OCI-LY7 (cell line): ENCODE measurements around the gene POGK. TPM values are rescaled to one million over a fixed set of nuclear protein-coding genes. Genes with fewer than 3 reads are reported as not detected.

Experiments used
- BruUV-seq: library from RNA; stranded (reverse); fragments of 400-500 nt; replicated peaks from 2 replicates; lab custom pipeline; 2021; lab: Mats Ljungman, UMichigan
- CTCF ChIA-PET: fragments of 300-600 bp; sonication (Branson Sonifier 250); formaldehyde crosslinking; loops from one replicate; lab custom pipeline; 2022; ENCODE audit warnings: antibody characterized with exemption; ENCODE audit not compliant: unreplicated experiment; lab: Charles Lee
- POLR2A ChIA-PET: fragments of 300-600 bp; sonication (Branson Sonifier 250); formaldehyde crosslinking; loops from one replicate; lab custom pipeline; 2022; ENCODE audit warnings: antibody characterized with exemption; lab: Charles Lee
- DNase-seq: peaks from one replicate; pipeline ENCODE4 v3.0.0-alpha.2; 2015; ENCODE audit warnings: low spot score
- H2AFZ ChIP-seq: fragments of 200-600 bp; sonication (generic), shearing (Covaris generic); 2 replicates; pipeline ENCODE4 v1.6.1; 2014; ENCODE audit warnings: mild to moderate bottlenecking, antibody characterized with exemption, low read length, moderate library complexity
- H3K27ac ChIP-seq: fragments of 200-600 bp; sonication (generic); 2 replicates; pipeline ENCODE4 v1.5.1; 2014; ENCODE audit warnings: mixed run types, low read depth, mild to moderate bottlenecking, moderate library complexity, low read length, inconsistent platforms; ENCODE audit not compliant: poor library complexity, severe bottlenecking
- H3K36me3 ChIP-seq: fragments of 200-600 bp; sonication (generic); 2 replicates; pipeline ENCODE4 v1.6.1; 2014; ENCODE audit warnings: mild to moderate bottlenecking, antibody characterized with exemption, low read length, moderate library complexity, mixed read lengths; ENCODE audit not compliant: insufficient read depth
- H3K4me1 ChIP-seq: fragments of 200-600 bp; sonication (generic); 2 replicates; pipeline ENCODE4 v1.5.1; 2014; ENCODE audit warnings: mild to moderate bottlenecking, low read length; ENCODE audit not compliant: insufficient read depth, poor library complexity, severe bottlenecking
- H3K4me2 ChIP-seq: fragments of 200-600 bp; sonication (generic); 2 replicates; pipeline ENCODE4 v1.6.1; 2014; ENCODE audit warnings: mild to moderate bottlenecking, low read length
- H3K4me3 ChIP-seq: fragments of 200-600 bp; sonication (generic); 2 replicates; pipeline ENCODE4 v1.5.1; 2014; ENCODE audit warnings: mild to moderate bottlenecking, low read depth, low read length; ENCODE audit not compliant: poor library complexity, severe bottlenecking
- H3K79me2 ChIP-seq: fragments of 200-600 bp; sonication (generic); 2 replicates; pipeline ENCODE4 v1.6.1; 2016; ENCODE audit warnings: low read depth, mild to moderate bottlenecking, low read length, moderate library complexity, mixed read lengths; ENCODE audit not compliant: insufficient read depth
- H3K9me2 ChIP-seq: fragments of 200-600 bp; sonication (generic); 2 replicates; pipeline ENCODE4 v1.6.1; 2016; ENCODE audit warnings: mild to moderate bottlenecking, low read length, mixed read lengths; ENCODE audit not compliant: insufficient read depth
- H3K9me3 ChIP-seq: fragments of 200-600 bp; sonication (generic); 2 replicates; pipeline ENCODE4 v1.6.1; 2014; ENCODE audit warnings: mild to moderate bottlenecking, mixed run types, low read length, mixed read lengths
- H4K20me1 ChIP-seq: fragments of 200-600 bp; sonication (generic); 2 replicates; pipeline ENCODE4 v1.6.1; 2014; ENCODE audit warnings: mild to moderate bottlenecking, antibody characterized with exemption, low read length, moderate library complexity, mixed read lengths; ENCODE audit not compliant: insufficient read depth
- EZH2phosphoT487 ChIP-seq: fragments of 200-600 bp; sonication (generic); IDR thresholded peaks from 2 replicates; pipeline ENCODE4 v1.6.1; 2018; ENCODE audit warnings: low read depth, borderline replicate concordance, mild to moderate bottlenecking, mixed run types, antibody characterized with exemption, low read length, moderate library complexity, mixed read lengths
- intact Hi-C: fragments of 100-400 bp; cut with micrococcal nuclease; formaldehyde crosslinking; loops from one replicate; pipeline ENCODE4 v1.10.0; 2022; ENCODE audit not compliant: unreplicated experiment
- total RNA-seq, 2 experiments: library from RNA; depleted of rRNA in 1 of 2; stranded (reverse); fragments of >200 nt in 1 of 2; shearing (Covaris generic) in 1 of 2; gene quantifications; 2 replicates each; pipeline ENCODE4 v1.2.3, GENCODE V29; 2014 to 2022
- TF ChIP-seq, protein P1 (sequence below): fragments of 200-600 bp; sonication (generic); conservative IDR thresholded peaks from 2 replicates; pipeline ENCODE4 v1.5.1; 2014; ENCODE audit warnings: mild to moderate bottlenecking, antibody characterized with exemption, low read length, moderate library complexity, mixed read lengths

POGK gene
- total RNA-seq, 2 experiments from 2014 or later = 27.2 to 41.9 TPM

DNA sequence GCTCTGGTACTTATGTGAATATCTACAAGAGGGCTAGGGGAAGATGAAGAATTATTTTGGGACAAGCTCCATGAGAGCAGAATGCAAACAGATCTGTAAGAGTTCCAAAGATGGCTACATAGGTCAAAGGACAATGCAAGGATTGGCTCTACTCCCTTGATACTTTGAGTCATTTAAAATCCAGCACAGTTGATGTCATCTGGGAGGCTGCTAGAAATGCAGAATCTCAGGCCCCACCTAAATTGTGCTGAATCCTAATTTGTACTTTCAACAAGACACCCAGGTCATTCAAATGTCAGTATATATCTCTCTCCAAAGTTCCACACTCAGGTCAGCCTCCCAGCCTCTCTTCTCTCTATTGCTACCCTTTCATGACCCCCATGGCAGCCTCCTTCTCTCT lies 60.5 kb downstream of the POGK start:
- no peaks in the 10 kb centered on the region for H4K20me1 ChIP-seq
- H3K27ac ChIP-seq = no peak overlapping the region
- H3K4me3 ChIP-seq = no peak overlapping the region
- ChIA-PET CTCF (no interaction called here), POLR2A (interaction anchor here (1.0 to 1.4 kb wide), 2 partner anchors 8 to 14 kb away, joined by 3 to 4 read pairs; no protein-coding TSS in a partner anchor)
- H3K79me2 ChIP-seq = no peaks in the 10 kb centered on the region
- no peaks in the 10 kb centered on the region for H3K4me1 ChIP-seq
- H3K36me3 ChIP-seq = no peaks in the 10 kb centered on the region
- no TSS peak for BruUV-seq
- TF ChIP-seq, protein P1, sequence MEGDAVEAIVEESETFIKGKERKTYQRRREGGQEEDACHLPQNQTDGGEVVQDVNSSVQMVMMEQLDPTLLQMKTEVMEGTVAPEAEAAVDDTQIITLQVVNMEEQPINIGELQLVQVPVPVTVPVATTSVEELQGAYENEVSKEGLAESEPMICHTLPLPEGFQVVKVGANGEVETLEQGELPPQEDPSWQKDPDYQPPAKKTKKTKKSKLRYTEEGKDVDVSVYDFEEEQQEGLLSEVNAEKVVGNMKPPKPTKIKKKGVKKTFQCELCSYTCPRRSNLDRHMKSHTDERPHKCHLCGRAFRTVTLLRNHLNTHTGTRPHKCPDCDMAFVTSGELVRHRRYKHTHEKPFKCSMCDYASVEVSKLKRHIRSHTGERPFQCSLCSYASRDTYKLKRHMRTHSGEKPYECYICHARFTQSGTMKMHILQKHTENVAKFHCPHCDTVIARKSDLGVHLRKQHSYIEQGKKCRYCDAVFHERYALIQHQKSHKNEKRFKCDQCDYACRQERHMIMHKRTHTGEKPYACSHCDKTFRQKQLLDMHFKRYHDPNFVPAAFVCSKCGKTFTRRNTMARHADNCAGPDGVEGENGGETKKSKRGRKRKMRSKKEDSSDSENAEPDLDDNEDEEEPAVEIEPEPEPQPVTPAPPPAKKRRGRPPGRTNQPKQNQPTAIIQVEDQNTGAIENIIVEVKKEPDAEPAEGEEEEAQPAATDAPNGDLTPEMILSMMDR = no peak
- TF ChIP-seq EZH2phosphoT487 = no peak
- no peak overlapping the region for H3K4me2 ChIP-seq
- H3K9me2 ChIP-seq = no peaks in the 10 kb centered on the region
- H3K9me3 ChIP-seq = 0 out of 2 replicates have a peak, but pooled peaks cover 4% of the 10 kb centered on the region
- DNase-seq = no peak
- intact Hi-C loops = no loop called here
- no peak overlapping the region for H2AFZ ChIP-seq

DNA sequence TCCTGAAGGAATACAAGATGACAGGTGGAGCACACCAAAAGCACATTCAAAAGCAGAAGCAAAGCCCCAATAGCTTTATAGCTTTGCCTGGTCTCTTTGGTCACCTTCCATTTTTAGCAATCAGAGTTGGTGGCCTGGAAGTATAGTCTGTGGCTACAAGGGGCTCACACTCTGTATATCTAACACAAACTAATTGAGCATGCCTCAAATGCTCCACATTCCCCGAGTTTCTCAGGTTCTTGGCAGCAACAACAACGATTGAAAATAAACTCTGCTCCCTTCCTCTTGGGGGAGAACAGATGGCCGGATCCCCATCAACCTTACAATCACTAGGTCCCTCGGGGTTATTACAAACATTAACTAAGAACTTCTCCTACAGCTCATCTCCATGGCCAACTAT lies 61.7 kb downstream of the POGK start:
- no peak overlapping the region for H3K27ac ChIP-seq
- H3K79me2 ChIP-seq = no peaks in the 10 kb centered on the region
- H3K9me2 ChIP-seq = no peaks in the 10 kb centered on the region
- no peaks in the 10 kb centered on the region for H3K36me3 ChIP-seq
- H3K4me1 ChIP-seq = no peaks in the 10 kb centered on the region
- CTCF ChIA-PET = interaction anchor here (1.0 kb wide), 1 partner anchor 160 kb away, joined by 3 read pairs; no protein-coding TSS in a partner anchor
- no TSS peak for BruUV-seq
- H3K4me2 ChIP-seq = no peak overlapping the region
- POLR2A ChIA-PET = interaction anchor here (0.5 to 1.3 kb wide), 2 partner anchors 8 to 332 kb away, joined by 3 read pairs; no protein-coding TSS in a partner anchor
- no peaks in the 10 kb centered on the region for H4K20me1 ChIP-seq
- H3K9me3 ChIP-seq = 0 out of 2 replicates have a peak, but pooled peaks cover 4% of the 10 kb centered on the region
- intact Hi-C loops = no loop called here
- no peak for DNase-seq
- H2AFZ ChIP-seq = no peak overlapping the region
- no peak for TF ChIP-seq EZH2phosphoT487
- TF ChIP-seq, protein P1 = no peak
- no peak overlapping the region for H3K4me3 ChIP-seq

DNA sequence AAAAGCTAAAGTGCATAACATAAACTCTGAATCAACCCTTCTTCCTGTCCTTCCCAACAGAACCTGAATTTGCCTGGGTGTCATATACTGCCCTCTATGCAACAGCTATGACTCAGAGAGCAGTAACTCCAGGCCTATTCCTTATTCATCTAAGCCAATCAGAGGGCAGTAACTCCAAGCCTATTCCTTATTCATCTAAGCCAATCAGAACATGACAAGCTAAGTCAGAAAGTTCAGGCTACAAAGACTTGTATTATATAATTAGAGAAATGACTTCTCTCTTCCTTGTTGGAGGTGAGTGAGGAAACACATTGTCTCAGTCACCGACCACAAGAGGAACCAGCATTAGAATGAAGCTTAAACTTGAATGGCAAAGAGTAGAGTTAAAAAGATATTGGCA lies 63.0 kb downstream of the POGK start:
- POLR2A ChIA-PET = no interaction called here
- intact Hi-C loops = no loop called here
- 0 out of 2 replicates have a peak, but pooled peaks cover 2% of the 10 kb centered on the region for H3K9me3 ChIP-seq
- no peak overlapping the region for H3K4me2 ChIP-seq
- DNase-seq = no peak
- no peak overlapping the region for H2AFZ ChIP-seq
- CTCF ChIA-PET = interaction anchor here (1.1 kb wide), 1 partner anchor 8 kb away, joined by 3 read pairs; no protein-coding TSS in a partner anchor
- H3K9me2 ChIP-seq = no peaks in the 10 kb centered on the region
- H3K4me1 ChIP-seq = no peaks in the 10 kb centered on the region
- no peaks in the 10 kb centered on the region for H4K20me1 ChIP-seq
- no peaks in the 10 kb centered on the region for H3K36me3 ChIP-seq
- TF ChIP-seq, protein P1 = no peak
- no peak for TF ChIP-seq EZH2phosphoT487
- no peak overlapping the region for H3K27ac ChIP-seq
- no peaks in the 10 kb centered on the region for H3K79me2 ChIP-seq
- no peak overlapping the region for H3K4me3 ChIP-seq
- BruUV-seq = no TSS peak
